ENCODE results near the gene TK2.
"Not testable (repeated sequence)": the region's sequence is repeated elsewhere in the genome, so short reads cannot be mapped to it uniquely, and the experiment has no call there.

The TK2 gene

DNA sequence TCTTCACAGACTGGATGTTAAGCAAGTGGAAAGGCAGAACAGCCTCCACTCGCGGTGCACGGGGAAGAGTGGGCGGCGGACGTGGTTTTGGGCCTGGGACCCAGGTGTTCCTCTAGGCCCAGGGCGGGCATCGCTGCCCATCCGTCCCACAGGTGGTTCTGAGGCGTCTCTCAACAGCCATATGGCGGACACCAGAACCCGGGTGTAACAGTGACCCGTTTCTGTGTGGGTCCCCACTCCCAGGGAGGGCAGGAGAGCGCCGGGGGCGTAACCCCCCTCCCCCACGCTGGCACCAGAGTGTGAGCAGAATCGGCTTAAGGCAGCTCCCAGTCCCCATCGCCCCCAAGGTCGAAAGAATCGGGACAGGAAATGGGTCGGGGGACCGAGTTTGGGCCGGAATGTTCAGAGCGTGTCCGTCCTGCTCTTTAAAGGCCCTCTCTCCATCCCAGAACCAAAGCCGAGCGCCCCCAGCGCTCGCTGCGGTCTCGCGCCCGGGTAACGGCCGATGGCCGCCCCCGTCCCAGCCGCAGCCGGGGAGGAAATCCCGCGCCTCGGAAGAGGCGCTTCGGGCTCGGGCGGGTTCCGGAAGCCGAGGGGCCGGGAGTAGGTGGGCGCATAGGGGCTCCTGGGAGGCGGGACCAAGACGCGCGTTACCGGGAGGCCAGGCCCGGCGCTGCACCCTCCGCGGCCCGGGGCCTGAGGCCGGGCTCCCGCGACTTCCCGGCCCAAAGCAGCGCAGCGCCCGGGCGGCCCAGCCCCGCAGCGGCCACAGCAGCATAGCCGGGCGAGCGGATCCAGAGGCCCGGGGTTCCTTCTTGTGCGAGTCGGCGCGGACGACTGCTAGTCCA, at the start of gene TK2:
TK2 (minus strand) TSS at position 839 of the 848 bp plus-strand sequence; CDS start at position 778, 61 bp downstream.
- DNase-seq: peak; percentile 50

DNA sequence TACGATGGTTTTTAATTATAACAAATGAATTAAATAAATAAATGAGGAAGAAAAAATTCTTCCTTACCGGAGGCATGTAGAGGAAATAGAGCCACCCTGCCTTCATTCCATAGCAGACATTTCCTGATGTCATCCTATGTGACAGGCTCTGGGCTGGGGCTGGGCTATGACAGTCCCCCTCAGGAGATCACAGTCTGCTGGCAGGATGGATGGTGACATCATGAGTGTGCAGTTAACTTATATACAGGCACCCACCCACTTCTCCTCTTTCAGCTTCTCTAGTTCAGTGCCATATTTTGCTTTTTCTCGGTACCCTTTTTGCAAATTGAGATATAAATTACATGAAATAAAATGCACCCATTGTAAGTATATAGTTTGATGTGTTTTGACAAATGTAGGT, 48.2 kb upstream of the TK2 start:
- no peak for DNase-seq

DNA sequence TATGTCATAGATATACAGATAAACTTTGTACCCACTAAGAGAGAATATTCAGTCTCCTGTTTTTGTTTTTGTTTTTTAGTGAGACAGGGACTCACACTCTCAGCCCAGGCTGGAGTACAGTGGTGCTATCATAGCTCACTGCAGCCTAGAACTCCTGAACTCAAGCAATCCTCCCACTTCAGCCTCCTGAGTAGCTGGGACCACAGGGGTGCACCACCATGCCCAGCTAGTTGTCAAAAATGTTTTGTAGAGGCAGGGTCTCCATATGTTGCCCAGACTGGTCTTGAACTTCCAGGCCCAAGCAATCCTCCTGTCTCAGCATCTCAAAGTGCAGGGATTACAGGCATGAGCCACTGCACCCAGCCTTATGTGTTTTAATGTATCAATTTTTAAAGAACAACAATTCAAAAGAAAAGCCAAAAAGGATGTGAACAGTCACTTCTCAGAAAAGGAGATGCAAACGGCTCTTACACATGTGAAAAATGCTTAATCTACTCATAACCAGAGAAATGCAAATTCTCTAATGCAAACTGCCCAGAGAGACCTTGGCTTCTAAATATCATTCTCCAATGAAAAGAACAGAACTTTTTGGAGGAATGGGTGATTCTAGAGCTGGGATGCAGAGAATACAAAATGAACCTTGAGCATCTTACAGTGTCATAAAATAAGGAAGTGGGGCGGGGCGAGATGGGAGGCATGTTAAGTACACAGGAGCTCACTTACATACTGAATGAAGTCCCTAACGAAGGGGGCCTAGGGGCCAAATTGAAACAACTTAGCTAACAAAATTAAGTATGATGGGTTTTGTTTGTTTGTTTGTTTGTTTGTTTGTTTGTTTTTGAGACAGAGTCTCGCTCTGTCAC, 47.3 kb upstream of the TK2 start:
- DNase-seq: no peak

DNA sequence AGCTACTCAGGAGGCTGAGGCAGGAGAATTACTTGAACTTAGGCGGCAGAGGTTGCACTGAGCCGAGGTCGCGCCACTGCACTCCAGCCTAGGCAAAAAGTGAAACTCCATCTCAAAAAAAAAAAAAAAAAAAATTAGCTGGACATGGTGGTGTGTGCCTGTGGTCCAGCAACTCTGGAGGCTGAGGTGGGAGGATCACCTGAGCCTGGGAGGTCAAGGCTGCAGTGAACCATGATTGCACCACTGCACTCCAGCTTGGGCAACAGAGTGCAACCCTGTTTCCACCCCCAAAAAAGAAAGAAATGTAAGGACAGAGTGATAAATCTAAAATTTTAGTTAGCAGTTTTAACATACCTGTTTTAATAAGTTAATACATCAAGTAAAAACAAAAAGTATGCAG, 46.6 kb upstream of the TK2 start:
- not testable (repeated sequence) for DNase-seq

DNA sequence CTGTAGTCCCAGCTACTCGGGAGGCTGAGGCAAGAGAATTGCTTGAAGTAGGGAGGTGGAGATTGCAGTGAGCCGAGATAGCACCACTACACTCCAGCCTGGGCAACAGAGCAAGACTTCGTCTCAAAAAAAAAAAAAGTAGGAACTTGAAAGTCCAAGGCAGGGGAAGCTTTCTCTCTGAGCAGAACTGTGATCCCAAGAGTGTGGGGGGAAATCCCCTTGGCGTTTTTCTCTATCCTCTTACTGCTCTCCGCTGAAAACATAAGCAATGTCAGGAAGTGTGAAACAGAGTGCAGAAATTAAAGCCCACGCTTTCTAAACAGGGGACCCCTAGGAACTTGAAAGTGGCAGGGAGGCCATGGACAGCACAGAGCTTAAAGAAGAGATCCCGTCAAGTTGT, 44.8 kb upstream of the TK2 start:
- no peak for DNase-seq

DNA sequence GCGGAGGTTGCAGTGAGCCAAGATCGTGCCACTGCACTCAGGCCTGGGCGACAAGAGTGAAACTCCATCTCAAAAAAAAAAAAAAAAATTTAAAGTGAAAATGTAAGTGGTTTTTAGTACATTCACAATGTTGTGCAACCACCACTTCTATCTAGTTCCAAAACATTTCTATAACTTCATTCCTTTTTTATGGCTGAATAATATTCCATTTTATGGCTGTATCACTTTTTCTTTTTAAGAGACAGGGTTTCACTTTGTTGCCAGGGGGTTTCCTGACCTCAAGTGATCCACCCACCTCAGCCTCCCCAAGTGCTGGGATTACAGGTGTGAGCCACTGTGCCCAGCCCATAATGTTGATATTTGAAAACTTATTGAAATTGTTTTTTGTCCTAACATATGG, 42.9 kb upstream of the TK2 start:
- no peak for DNase-seq

DNA sequence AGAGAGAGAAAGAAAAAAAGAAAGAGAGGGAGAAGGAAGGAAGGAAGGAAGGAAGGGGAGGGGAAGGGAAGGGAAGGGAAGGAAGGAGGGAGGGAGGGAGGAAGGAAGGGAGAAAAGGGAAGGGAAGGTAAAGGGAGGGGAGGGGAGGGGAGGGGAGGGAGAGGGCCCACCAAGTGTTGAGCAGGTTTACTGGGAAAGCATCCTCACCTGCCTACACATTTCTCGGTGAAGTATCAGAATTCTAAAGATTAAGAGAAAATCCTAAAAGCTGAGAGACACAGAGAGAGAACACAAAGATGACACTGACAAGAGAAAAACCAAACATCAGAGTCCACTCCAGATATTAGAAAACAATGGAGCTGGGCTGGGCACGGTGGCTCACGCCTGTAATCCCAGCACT, 42.3 kb upstream of the TK2 start:
- DNase-seq: no peak

DNA sequence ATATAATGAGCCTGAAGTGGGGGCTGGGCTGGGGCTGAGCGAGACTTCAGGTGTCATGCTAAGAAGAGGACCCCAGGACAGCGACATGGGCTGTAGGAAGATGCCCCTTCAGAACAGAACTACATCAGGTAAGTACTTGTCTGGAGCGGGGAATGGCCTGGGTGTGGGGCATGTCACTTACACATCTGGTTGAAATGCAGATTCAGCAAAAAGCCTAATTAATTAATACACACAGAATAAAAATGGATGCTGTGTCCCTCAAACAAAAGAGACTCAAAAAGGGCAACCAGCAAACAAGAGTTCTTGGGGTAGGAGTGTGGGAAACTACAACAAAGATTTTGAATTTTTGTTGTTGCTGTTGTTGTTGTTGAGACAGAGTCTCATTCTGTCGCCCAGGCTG, 41.1 kb upstream of the TK2 start:
- DNase-seq: no peak

DNA sequence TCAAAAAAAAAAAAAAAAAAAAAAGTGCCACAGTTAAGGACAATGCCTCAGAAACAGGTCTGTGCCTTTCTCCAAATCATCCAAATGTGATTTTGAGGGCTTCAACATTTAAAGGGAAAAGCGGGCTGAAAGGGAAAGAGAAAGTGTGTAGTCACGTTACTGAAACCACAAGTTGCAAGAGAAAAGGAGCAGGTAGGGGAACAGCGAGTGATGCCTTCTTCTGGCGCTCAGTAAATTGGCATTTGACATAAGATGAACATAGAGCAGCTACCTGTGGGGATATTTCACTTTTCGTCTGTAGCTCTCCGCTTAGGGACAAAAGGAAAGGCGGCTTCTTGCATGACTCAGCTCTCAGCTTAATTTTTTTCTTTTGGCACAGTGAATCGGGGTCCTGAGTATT, 40.4 kb upstream of the TK2 start:
- no peak for DNase-seq

DNA sequence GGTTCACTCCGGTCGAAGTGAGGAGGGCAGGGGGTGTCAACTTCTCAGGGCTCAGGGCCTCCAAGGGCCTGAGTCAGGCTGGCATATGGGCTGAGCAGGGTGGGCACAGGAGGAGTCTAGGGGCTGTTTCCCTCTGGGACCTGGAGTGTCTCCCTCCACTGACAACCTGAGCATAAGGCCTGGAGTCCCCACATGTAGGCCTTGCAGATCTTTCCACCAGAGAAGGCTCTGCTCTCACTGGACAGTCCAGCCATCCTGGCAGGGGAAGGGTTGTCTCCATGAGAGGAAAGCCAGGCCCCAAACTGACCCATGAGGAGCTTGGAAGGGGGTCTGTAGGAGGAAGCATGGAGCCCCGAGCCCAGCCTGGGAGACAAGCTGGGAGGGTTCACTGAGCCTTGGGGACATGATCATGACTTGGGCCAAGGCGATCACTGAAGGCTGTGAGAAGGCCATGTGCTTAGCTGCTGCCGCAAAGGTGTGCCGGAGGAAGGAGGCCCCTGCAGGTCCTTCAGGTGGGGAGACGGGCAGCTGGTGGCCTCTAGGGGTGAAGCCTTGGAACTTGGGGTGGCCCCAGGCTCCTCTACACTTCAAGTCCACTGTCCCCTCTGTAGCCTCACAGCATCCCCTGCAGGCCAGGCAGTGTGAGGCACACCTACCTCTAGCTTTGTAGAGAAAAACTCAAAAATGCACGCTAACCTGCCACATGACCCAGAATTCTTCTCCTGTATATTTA, 39.2 kb upstream of the TK2 start:
- DNase-seq: no peak

DNA sequence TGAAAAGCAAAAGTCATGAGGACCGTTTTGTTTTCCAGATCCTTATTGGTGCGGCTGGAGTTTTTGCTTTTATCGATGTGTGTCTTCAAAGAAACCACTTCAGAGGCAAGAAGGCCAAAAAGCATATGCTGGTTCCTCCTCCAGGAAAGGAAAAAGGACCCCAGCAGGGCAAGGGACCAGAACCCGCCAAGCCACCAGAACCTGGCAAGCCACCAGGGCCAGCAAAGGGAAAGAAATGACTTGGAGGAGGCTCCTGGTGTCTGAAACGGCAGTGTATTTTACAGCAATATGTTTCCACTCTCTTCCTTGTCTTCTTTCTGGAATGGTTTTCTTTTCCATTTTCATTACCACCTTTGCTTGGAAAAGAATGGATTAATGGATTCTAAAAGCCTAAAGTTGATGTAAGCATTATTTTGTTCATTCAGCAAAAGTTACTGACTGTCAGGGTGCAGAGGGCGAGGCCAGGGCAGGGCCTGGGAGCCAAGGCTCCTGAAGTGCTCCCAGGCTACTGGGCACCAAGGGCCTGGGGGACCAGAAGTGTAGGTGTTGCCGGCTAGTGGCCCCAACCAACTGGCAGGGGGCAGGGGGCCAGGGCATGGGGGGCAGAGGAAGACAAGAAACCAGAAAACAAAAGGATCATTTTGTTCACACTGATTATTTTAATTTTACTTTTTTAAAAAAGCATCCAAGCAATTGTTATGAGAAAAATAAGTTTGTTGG, 38.1 kb upstream of the TK2 start:
- no peak for DNase-seq

DNA sequence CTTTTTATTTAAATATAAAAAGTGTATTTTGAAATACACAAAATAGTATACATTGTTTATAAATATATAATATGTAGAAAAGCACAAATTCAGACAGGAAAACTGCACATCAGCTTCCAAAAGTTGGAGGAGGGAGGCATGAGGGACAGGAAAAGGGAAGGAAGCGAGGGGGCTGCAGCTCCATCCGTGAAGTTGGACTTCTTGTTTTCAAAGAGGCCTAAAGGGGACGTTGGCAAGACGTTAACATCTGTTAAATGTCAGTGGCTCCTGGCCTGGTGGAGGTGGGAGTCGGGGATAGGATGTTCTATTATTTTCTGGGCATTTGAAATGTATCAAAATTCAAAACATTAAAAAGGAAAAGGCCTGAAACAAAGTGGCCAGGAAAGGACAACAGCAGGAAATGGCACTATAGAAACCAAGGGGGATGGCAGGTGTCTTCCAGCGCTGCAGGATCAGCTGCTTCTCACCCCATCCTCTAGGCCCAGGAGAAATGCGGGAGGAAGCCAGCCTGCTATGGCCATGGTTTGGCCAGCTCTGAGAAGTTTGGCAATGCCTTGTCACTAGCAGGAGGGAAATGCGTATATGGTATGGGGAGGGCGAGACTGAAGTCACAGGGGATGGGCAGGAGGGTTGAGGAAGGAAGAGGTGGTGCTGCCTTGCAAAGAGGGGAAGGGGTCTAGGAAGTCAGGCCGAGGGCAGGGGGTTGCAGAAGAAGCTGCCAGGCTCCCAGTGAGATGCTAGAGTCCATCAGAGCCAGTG, 35.7 kb upstream of the TK2 start:
- no peak for DNase-seq

DNA sequence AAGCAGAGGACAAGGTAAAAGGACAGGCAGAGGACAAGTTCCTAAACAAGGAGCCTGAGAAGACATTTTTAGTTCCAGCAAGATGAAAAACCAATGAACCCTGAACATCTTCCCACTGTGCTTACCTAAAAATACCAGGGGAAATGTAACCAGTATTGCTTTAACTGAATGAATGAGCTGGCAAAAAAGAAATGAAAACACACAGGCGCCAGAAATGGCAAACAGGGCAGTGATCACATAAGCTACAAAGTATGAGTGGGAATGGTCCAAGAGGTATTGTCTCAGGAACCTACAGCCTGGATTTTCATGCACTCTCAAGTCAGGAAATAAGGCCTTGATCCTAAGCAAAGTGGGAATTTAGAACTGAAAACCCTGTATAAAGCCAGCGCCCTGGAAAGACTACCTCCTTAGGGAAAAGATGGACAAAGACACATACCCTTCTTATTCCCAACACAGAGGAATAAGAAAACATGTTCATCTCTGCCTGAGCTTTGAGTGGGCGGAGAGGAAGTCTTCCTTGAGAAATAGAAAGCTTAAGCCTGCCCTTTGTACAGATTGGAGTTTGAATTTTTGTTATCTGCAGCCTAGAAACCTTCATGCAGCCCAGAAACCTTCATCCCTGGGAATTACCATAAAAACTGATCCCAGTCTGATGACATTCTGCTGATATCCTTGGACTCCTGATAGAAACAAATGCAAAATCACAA, 31.5 kb upstream of the TK2 start:
- no peak for DNase-seq

DNA sequence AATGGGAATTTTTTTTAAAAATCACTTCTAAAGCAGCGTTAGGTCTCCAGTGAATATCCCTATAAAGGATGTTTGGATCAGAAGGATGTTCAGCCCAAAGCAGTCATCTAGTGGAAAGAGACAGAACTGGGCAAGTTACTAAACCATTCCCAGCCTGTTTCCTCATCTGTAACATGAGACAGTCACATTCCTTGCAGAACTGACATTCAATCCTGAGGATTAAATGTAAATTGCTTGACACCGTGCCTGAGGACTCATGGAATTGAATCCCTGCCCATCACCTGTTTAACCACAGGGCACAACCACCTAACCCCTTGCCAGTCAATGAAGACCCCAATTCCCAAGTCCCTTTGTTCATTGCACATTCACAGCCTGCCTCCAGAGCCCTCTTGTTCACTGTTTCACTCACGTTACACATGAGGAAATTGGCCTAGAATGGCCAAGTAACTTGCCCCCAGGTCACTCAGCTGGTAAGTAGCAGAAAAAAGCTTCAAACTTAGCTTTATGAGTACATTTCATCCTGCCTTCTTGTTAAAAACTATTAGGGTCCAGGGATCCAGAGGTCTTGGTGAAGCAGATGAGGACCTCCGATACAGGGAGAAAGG, 30.8 kb upstream of the TK2 start:
- no peak for DNase-seq

DNA sequence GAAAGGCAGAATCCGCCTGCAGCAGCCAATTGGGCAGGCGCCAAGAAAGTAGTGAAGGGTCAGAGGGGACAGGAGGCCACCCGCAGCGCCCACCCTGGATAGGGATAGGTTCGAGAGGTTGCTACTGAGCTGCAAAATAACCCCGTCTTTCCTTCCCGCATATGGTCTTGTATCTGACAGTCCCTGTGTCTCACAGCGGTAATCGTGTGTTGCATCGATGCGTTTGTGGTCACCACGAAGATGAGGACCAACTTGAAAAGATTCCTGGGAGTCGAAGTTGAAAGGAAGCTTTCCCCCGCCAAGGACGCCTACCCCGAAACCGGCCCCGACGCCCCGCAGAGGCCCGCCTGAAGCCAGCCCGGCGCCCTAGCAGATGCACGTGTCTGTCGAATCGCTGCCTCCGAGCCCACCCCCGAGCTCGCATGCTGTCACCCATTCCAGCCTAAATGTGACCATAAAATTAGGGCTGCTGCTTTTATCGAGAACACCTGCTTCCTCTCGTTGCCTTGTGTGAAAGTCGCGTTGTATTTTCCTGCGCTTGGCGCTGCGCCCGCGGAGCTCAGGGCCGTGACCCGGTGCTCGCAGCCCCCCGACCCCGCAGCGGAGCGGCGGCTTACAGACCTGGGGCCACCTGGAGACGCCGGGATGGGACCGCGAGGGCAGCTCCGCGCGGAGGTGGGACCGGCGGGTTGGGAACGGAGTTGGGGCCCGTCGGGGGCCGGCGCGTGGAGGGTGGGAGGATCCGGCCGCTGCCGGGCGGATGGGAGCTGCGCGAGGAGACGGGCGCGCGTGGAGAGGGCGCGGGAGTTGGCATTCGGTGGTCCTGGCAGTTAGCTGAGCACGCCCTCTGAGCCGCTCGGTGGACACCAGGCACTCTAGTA, 29.0 kb upstream of the TK2 start, which contains the start of gene CMTM2:
CMTM2 (plus strand) TSS at position 813 of the 881 bp plus-strand sequence. CDS start 145 bp downstream, outside the sequence.
- DNase-seq: no peak

DNA sequence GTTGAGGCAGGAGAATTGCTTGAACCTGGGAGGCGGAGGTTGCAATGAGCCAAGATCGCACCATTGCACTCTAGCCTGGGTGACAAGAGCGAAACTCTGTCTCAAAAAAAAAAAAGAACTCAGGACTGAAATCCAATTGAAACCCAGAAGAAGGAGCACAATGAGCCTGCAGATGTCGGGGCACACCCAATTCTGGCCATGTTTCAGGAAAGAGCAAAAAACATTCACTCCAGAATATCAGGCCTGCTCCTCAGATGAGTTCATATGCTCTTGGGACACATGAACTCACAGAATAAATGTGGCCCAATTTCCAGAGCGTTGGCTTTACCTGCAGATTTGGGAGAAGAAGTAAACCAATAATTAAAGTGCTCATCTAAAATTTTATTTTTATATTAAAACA, 26.4 kb upstream of the TK2 start:
- DNase-seq: no peak

DNA sequence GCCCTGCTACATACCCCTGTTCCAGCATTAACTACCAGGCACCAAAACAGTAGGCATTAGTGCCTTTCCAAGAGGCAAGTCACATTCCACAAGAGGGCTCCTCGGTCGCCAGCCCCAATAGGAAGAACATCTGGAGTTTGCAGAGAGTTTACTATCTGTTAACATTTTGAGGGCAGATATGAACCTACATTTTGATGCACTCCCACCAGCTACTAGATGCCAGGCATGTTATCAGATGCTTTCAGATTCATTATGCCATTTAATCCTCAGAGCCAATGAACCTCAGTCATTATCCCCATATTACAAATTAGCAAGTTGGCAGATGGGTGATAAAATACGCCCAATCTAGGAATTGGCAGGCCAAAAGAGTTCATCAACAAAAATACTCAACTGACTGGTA, 25.1 kb upstream of the TK2 start:
- no peak for DNase-seq

DNA sequence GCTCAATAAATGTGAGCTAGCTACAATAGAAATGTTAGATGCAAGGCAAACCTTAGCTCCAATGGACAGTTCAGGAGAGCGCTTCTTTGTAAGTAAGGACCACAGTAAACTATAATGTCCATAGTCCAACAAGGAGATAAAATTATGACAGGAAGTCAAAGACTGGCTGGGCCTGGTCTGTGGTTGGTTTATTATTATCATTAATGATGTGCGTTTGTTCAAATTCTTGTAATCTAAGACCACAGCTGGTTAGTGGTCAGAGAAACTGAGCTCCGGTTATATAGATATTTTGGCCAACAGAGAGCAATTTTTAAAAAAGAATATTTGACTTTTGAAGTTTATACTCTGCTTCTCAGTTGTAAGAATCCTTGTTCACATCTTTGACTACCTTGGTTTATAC, 24.6 kb upstream of the TK2 start:
- no peak for DNase-seq

DNA sequence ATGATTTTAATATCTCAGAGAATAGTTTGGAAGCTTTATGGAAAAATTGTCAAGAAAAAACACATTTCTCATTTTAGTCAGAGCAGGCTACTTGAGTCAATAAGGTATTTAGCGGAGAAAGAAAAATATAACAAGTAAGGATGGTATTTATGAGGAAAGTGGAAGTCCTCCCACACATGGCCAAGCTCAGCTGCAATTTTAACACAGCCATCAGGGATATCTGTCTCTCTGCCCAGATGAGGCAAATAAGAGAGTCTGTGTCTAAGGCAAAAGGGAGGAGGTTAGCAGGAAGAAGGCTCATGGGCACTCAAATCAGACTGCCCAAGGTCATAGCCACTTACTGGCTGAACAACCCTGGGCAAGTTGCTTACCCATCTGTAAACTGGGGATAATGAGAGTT, 24.2 kb upstream of the TK2 start:
- DNase-seq: no peak

DNA sequence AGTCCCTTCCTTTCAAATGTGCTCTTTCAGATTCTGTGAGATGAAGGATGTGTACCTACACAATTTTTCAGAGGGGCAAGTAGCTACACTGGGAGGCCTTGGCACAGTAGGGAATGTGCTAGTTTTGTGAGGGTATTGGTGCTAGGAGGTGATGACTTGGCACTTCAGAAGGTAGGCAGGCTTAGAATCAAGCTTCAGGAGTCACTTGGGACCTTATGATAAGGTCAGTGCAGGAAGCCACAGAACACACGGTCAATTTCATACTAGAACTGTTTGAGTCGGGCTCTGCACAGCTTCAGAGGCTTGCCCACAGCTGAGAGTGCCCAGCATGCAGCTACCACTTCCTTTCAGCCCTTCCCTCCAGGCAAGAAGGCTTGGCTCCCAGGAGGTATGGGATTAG, 22.4 kb upstream of the TK2 start:
- no peak for DNase-seq

All from NCI-H345 (cell line).